Measurements from ENCODE around the gene MTF2.
"Not testable (repeated sequence)": the region's sequence is repeated elsewhere in the genome, so short reads cannot be mapped to it uniquely, and the experiment has no call there.

MTF2 gene

DNA sequence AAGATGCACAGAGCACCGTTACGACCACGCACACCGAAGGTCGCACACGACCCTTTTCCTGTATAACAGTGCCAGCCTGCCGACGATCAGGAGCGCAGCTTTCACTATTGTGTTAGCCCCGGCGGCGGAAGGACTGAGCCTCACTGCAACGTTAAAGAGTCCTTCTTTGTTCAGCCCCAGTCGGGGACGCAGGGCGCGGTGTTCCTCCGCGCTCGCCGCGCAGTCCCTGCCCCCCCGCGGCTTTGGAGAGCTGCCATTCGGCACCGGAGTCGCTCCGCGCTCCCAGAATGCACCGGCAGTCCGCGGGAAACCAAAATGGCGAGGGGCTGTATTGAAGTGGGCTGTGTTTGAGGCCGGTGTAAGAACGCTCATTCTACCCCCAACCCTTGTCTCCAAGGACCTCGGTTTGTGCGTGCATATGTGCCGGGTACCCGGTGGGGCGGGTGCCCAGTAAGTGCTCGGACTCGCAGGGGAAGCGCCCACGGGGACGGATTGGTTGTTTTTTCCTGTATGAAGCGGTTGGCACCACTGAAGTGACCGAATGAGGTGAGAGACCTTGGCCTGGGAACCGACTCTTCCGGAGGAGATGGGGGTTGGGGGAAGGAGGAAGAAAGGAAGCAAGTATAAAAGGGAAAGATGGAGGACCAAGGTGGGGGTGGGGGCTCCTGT lies at the start of gene MTF2:
Gene MTF2, plus strand, starts transcription at position 298 of the 669 bp plus-strand sequence. Its CDS starts 244 bp downstream, at position 542.
- peak; percentile 73 for DNase-seq

DNA sequence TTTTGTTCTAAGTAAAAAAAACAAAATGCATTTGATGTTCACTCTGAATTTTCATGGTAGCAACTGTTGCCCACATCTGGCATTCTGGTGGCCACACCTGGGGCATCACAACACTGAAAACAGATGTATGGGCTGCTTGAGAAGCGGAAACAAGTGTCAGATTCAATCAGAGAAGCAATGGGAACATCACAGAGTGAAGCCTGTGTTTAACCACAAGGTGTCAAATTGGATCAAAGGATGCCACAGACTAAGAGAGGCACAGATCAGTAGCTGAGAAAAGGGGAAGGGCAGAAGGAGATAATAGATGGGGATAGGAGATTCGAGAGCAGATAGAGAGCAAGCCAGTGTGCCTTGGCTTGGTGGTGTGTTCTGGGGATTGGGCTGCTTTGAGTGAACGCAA lies 49.8 kb upstream of the MTF2 start:
- no peak for DNase-seq

DNA sequence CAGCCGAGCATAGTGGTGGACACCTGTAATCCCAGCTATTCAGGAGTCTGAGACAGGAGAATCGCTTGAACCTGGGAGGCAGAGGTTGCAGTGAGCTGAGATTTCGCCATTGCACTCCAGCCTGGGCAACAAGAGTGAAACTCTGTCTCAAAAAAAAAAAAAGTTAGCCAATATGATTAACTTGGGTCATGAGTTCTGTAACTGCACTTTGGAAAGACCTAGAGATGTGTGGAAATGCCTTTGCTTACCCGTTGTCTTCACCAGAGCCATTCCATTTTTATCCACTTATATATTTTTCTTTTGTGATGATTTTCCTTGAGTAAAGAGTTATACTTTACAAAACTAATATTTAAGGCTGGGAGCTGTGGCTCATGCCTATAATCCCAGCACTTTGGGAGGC lies 48.9 kb upstream of the MTF2 start:
- not testable (repeated sequence) for DNase-seq

DNA sequence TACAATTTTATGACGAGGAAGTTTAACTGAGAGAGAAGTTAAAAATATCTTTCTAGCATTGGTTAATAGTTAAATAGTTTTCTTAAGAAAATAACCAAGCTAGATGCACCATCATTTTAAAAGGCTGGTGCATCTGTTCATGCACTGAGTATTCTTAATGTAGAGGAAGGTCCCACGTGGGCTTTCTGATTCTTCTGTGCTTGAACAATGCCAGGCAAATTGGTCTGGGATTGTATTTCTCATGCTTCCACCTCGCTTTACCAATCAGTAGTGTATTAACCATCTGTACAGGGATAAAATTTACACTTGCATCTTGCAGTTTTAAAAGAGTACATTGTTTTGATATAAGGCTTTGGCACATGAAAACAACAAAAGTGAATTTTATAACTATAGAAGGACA lies 47.4 kb upstream of the MTF2 start:
- DNase-seq: no peak

DNA sequence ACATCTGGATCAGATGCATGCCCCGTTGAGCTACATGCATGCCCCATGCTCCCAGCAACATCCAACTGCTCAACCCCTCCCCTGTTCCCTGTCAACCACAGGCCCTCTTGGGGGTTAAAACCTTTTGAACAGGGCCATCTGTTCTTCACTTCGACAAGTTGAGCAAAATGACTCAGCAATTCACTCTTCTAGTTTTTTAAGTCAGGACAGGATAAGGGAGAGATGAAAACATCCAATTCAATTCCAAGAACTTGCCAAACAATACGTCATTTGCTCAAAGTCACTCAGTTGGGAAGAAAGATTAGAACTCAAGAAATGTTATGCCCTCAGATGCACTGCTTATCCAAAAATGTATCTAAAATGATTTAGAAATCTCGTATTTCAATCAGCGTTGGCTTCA lies 46.1 kb upstream of the MTF2 start:
- DNase-seq: no peak

DNA sequence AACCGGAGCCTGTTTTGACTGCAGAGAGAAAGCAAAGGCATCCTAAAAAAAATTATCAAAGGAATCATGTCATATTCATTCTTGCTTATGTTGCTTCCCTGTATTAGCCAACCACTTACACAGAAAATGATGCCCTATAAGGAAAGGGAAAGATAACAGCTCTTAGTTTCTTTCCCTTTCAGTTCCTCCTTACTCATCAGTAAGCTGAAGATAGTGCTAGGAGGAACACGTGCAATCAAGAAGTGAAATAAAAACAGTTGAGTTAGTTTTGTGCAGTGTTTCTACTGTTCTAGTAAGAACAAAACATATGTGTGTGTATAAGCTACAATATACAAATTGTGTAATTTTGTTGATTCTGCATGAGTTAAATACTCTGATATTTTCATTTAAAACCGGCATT lies 45.3 kb upstream of the MTF2 start:
- no peak for DNase-seq

DNA sequence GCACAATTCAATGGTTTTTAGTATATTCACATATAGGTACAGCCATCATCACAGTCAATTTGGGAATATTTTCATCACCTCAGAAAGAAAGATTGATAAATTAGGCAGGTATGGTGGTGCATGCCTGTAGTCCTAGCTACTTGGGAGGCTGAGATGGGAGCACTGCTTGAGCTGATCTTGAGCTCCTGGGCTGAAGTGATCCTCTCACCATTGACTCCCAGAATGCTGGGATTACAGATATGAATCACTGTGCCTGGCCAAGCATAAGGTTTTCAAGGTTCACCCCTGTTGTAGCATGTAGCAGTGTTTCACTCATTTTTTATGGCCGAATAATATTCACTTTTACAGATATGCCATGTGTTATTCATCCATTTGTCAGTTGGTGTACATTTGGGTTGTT lies 44.7 kb upstream of the MTF2 start:
- DNase-seq: no peak

DNA sequence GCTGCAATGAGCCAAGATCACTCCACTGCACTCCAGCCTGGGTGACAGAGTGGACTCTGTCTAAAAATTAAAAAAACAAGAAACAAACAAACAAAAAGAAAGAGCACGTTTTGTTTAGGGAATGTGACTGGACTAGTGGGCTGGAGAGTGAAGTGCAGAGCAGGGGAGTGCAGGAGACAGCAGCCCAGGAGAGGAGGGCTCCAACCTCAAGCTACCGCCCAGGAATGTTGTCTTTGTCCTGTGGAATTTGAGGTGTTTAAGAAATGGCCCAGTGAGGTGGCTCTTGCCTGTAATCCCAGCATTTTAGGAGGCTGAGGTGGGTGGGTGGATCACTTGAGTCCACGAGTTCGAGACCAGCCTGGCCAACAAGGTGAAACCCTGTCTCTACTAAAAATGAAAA lies 42.4 kb upstream of the MTF2 start:
- DNase-seq: no peak

DNA sequence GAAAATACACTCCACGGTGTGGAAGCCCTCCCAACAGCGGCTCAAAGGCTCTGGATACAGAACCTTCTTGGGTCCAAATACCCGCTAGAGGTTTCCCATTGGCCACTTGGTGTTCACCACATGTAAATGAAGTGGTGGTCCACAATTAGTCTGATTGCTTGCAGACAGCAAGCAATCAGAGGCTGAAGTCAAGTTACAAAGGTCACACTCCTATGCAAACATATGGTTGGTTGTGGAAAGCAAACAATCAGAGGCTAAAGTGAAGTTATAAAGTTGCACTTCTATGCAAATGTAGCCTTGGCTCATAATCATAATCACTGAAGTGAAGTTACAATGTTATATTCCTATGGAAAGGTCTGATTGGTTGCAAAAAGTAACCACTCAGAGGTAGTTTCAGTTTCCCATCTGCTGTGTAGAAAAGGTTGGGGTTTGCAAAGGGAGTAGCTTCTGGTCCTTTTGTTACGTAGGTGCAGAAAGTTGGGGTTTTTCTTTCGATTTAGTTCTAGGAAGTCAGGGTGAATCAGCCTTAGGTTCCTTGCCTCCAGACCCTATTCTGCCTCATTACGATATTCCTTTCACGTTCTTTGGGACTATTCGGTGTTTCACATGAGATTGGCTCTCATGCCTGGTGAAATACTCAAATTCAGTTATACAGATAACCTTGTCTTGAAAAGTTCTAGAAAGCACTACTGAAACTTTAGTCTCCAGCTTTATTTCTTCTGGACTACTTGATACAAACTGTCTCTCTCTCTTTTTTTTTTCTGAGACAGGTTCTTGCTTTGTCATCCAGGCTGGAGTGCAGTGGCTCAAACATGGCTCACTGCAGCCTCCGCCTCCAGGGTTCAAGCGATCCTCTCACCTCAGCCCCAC lies 36.7 kb upstream of the MTF2 start:
- no peak for DNase-seq

DNA sequence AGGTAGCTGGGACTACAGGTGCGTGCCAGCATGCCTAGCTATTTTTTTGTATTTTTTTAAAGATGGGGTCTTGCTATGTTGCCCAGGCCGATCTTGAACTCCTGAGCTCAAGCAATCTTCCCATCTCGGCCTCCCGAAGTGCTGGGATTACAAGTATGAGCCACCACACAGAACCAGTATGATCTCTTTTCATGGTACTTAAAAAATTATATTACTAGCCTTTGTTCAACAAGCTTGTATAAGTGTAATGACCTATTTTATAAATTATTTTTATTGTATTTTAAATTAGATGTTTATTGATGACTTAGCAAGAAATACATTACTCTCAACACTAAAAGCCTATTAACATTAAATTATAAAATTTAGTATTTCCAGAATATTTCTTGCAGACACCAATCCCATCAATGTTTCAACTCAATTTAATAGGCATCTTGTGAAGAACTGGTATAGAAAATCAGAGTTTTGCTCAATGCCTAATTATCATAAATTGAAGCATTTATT lies 36.0 kb upstream of the MTF2 start:
- DNase-seq: no peak

DNA sequence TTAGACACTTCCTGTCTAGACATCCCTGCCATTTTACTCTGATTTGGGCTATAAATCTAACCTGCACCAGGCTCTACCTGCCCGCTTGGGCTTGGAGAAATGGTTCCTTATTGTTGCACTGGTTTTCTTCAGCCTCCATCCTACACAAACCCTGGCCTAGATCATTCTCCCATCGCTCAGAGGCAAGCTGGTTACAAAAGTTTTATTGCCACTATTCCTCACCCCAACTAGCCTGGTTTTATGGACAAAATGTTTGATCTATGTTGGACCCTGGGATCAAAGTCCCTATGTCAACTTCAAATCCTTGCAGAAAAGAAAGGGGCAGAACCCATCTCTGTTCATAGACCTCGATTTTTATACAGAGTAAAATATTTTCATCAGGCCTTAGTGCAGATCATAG lies 31.5 kb upstream of the MTF2 start:
- no peak for DNase-seq

DNA sequence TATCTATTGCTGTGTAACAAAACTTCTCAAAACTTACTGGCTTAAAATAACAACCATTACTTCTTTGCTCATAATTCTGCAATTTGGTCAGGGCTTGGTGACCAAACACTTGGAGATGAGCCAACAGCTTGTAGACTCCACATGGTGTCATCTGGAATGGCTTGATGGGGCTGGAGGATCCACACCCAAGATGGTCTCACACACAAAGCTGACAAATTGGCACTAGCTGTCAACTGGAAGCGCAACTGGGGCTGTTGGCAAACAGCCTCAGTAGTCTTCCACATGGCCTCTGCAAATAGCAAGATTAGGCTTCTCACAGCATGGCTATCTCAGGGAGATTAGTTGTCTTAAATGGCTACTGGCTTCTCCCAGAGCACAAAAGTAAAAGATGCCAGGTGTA lies 27.1 kb upstream of the MTF2 start:
- no peak for DNase-seq

DNA sequence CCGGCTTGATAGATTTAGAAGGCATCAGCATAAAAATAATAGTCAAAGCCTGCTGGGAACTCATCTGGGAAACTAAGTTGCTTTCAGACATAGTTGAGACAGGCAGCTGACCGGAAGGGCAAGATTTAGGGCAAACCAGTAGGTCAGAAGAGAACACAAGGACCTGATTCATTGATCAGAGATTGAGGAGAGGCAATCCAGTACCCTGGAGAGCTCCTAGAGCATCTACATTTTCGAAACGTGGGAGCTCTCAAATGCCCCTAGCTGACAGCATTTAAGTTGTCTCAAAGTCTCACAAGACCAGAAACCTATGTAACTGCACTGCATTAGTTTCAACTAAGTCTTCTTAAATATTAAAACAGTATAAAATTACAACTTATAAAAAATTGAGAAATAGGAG lies 22.9 kb upstream of the MTF2 start:
- DNase-seq: no peak

DNA sequence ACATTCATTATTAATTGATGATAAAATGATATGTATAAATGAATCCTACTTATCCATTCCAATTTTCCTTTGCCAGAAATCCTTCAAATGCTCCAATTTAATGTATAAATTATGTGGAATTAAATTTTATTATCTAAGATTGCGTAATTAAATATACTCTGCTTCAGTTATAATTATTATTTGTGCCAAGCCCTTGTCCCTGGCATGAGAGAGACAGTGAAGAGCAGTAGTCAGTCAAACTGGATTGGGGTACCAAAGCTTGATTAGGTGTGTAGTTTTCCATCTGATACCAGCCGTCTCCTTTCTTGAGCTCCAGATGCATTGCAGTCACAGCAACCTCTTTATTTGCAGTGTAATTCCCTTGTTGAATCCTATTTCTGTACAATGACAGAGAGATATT lies 22.4 kb upstream of the MTF2 start:
- DNase-seq: no peak

DNA sequence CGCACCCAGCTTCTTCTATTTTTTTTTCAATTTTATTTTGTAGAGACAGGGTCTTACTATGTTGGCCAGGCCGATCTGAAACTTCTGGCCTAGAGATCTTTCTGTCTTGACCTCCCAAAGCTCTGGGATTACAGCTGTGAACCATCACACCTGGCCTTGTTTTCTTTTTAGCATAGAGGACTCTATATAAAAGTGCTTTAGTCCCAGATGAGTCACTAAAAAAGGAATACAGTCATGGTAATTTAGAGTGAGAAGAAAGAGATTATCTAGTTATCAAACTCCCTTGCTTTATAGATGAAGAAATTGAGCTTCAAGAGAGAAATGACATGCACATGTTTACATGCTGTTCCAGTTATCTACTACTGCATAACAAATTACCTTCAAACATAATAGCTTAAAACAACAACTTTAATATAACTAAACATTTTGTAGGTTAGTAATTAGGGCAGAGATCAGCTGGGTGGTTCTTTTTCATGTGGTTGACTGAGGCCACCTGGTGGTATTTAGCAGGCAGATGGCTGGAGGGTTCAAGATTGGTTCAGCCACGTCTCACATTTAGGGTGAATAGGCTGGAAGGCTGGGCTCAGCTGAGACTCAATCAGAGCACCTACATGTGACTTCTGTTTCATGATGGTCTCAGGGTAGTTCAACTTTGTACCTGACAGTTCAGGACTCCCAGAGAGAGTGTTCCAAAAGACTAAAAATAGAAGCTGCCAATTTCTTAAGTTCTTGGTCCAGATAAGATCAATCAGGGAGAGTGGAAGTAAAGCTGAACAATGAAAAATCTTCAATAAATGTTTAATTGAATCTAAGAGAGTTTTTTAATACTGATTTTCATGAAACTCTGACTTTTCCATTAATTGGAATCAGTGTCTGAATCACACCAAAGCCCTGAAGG lies 16.9 kb upstream of the MTF2 start:
- DNase-seq: no peak

DNA sequence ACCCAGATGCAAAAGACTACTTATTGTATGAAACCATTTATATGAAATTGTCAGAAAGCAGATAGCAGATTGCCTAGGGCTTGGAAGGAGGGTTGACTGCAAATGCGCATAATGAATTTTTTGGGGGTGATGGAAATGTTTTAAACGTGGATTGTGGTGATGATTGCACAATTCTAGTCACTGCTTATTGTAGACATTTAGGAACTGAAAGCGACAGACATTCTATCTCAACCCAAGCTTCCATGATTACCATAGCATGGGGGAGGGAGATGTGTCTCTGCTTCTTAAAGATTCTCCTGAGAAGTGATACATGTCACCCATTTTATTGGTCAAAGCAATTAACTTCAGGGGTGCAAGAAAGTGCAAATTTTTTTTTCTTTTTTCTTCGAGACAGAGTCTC lies 2.8 kb upstream of the MTF2 start:
- DNase-seq: no peak

DNA sequence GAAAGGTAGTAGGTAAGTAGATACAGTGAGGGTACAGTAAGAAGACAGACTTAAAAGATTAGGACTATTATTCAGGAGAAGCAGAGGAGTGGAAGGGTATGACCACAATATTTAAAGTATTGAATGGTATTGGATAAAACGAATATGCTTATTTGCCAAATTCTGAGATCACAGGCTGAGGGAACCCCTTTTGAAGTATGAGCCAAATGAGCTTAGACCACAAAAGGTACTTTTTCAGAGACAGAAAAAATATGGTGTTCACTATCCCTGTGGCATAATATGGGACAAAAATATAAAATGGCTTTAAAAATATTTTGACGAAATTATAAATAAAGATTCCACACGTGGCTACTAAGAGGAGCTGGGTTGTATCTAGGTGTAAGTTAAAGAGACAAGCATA lies 880 bp upstream of the MTF2 start:
- DNase-seq: no peak

DNA sequence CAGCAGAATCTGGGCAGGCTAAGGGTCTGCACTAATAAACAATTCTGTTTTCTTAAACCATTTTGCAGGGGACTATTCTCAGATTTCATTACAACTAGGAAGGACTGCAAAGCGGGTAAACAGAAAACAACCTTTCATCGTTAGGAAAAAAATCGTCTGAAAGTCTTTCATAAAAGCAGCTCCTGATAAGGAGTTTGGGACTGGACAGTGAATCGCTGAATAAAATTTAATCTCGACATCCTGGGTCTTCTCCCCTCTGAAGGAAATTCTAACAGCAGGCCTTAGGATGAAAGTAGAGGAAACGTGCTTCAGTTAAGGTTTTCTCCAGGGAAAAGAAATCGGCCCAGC lies 471 bp upstream of the MTF2 start:
- no peak for DNase-seq

DNA sequence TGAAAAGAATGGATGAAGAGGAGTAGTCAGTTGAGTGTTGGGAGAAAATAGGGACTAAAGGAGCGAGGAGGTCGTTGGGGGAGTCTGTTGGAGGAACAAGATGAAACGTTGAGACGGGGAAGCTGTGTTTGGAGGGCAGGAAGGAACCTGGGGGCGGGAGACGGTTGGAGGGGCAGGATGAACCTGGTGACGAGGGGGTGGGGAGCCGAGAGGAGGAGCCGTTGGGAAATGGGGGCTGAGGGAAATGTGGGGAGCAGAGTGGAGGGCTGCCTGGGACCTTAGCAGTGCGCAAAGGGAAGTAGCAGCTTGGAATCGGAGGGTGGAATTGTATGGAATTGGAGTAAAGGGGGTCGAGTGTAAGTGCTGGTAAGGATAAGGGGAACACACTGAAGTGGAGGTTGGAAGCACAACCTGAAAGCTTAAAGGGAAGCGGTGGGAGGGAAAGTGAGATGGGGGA lies 630 bp downstream of the MTF2 start:
- no peak for DNase-seq

DNA sequence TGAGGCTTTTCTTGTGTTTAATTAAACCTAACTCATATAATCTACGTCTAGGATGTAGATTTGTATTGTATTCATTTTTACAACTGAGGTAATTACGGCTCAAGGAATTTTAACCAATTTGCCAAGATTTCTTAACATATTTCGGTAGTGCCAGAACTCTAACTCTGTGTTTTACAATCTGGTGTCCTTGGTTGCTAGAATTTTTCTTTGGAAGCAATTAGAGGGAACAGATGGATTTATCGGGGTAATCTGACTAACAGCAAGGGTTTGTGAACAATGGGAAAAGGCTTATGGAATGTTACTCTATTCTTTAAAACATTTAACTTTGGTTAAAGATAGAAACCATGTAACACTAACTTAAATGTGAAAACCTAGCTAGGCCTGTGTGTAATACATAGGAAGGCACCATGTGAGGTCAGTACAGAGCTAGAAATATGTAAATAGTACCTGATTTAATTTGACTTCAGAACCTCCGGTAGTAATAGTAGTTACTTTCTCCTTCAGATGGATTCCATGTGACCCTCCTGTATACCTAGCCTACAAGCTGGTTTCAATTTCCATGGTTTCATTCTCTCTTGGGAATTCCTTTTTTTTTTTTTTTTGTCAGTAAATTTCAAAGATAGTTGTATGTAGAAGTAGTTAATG lies 1.2 kb downstream of the MTF2 start:
- DNase-seq: peak; percentile 39

DNA sequence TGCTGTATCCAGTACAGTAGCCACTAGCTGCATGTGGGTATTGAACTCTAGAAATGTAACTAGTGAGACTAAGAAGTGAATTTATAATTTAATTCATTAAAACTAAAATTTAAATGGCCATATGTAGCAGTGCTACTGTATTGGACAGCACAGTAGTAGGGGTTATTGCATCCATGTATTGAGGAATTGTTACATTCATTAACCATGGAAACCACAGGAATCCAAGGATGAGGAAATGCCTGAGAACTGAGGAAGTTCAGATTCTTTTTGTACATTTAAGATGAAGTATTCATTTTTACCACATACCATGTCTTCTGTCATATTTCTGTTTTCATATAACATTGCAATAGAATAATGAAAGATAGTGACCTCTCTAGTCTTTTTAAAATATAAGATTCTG lies 2.6 kb downstream of the MTF2 start:
- no peak for DNase-seq

DNA sequence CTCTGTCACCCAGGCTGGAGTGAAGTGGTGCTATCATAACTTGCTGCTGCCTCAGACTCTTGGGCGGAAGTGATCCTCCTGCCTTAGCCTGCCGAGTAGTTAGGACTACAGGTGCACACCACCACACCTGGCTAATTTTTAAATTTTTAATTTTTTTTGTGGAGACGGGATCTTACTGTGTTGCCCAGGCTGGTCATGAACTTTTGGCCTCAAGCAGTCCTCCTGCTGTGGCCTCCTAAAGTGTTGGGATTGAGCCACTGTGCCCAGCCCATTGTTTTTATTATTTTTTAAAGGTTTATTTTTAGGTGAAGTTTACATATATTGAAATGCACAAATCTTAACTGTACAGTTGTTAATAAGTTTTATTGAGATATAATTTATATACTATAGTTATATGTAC lies 3.2 kb downstream of the MTF2 start:
- no peak for DNase-seq

DNA sequence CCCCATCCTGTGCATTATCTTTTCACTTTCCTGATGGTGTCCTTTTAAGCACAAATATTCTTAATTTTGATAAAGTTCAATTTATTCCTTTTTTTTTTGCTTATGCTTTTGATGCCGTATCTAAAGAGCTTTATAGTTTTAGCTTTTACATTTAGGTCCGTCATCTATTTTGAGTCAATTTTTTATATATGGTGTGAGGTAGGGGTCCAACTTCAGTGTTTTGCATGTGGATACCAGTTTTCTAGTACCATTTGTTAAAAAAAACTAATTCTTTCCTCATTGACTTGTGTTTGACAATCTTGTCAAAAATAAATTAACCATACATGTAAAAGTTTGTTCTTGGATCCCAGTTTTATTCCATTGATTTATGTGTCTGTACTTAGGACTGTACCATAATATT lies 4.9 kb downstream of the MTF2 start:
- DNase-seq: no peak

Data from NCI-H1436 treated with DMSO at 0.1 percent for 48 hours (cell line).